HepG2 (cell line): ENCODE measurements around the gene TBX6. TPM values are rescaled to one million over a fixed set of nuclear protein-coding genes. Genes with fewer than 3 reads are reported as not detected.
A peak's percentile ranks its signal among the peaks of the same experiment; 100 is the strongest.

Experiments
- DNMT1 ChIP-seq: sonication (generic); formaldehyde crosslinking; IDR thresholded peaks from 2 replicates; pipeline ENCODE4 v1.5.1; 2020; ENCODE audit warnings: mild to moderate bottlenecking, missing genetic modification reagents
- ELF4 ChIP-seq: sonication (generic); formaldehyde crosslinking; IDR thresholded peaks from 2 replicates; pipeline ENCODE4 v1.5.0; 2020; ENCODE audit warnings: missing genetic modification reagents, mild to moderate bottlenecking, moderate library complexity, borderline replicate concordance
- ESRRA ChIP-seq: sonication (generic); formaldehyde crosslinking; IDR thresholded peaks from 2 replicates; pipeline ENCODE4 v1.5.1; 2020; ENCODE audit warnings: mild to moderate bottlenecking, low read depth, missing genetic modification reagents
- KDM1A ChIP-seq: IDR thresholded peaks from 2 replicates; pipeline ENCODE4 v1.6.1; 2016; ENCODE audit warnings: missing compliant biosample characterization
- MEIS2 ChIP-seq: sonication (generic); formaldehyde crosslinking; IDR thresholded peaks from 2 replicates; pipeline ENCODE4 v1.9.0; 2021; ENCODE audit warnings: mild to moderate bottlenecking, missing genetic modification reagents
- SMAD1 ChIP-seq: sonication (generic); formaldehyde crosslinking; IDR thresholded peaks from 2 replicates; pipeline ENCODE4 v1.4.0; 2020; ENCODE audit warnings: missing genetic modification reagents, low read depth, mild to moderate bottlenecking, borderline replicate concordance
- SNAPC5 ChIP-seq: sonication (generic); formaldehyde crosslinking; IDR thresholded peaks from 2 replicates; pipeline ENCODE4 v1.8.1; 2023; ENCODE audit warnings: mild to moderate bottlenecking, missing genetic modification reagents, borderline replicate concordance
- SP5 ChIP-seq: IDR thresholded peaks from 2 replicates; pipeline ENCODE4 v1.6.1; 2016; ENCODE audit warnings: low read depth, borderline replicate concordance
- ZFP62 ChIP-seq: sonication (generic); formaldehyde crosslinking; IDR thresholded peaks from 2 replicates; pipeline ENCODE4 v1.4.0; 2020; ENCODE audit warnings: missing genetic modification reagents
- ZNF33A ChIP-seq: sonication (generic); formaldehyde crosslinking; IDR thresholded peaks from 2 replicates; pipeline ENCODE4 v1.5.1; 2020; ENCODE audit warnings: missing genetic modification reagents, mild to moderate bottlenecking, moderate library complexity, borderline replicate concordance
- ZNF446 ChIP-seq: sonication (generic); formaldehyde crosslinking; IDR thresholded peaks from 2 replicates; pipeline ENCODE4 v1.5.0; 2020; ENCODE audit warnings: mild to moderate bottlenecking, missing genetic modification reagents
- ZNF766 ChIP-seq: sonication (generic); formaldehyde crosslinking; IDR thresholded peaks from 2 replicates; pipeline ENCODE4 v1.5.0; 2020; ENCODE audit warnings: missing genetic modification reagents, borderline replicate concordance
- ZSCAN25 ChIP-seq: sonication (generic); formaldehyde crosslinking; IDR thresholded peaks from 2 replicates; pipeline ENCODE4 v1.8.0; 2022; ENCODE audit warnings: mild to moderate bottlenecking, missing genetic modification reagents
- ZSCAN29 ChIP-seq: sonication (generic); formaldehyde crosslinking; conservative IDR thresholded peaks from 2 replicates; pipeline ENCODE4 v1.4.0; 2020; ENCODE audit warnings: mild to moderate bottlenecking, missing genetic modification reagents
- polyA plus RNA-seq, 8 experiments: library from polyadenylated mRNA; depleted of rRNA in 3 of 8; stranded (reverse) in 7 of 8; unstranded in 1 of 8; fragments of >200 nt; fragmentation: Illumina TruSeq in 4 of 8; extraction: Trizol in 4 of 8; gene quantifications; 2 replicates each; pipeline versions ENCODE4 v1.2.1 to v1.2.3, GENCODE V29; 2011 to 2016; ENCODE audit warnings: low read depth in 4 of 8, missing spikeins in 1 of 8, mixed read lengths in 1 of 8; ENCODE audit not compliant: insufficient read depth in 1 of 8
- total RNA-seq, 5 experiments: library from RNA; depleted of rRNA; stranded (reverse); fragments of >200 nt; fragmentation: Illumina TruSeq; extraction: Trizol; gene quantifications; 2 replicates each; pipeline ENCODE4 v1.2.3, GENCODE V29; 2016; ENCODE audit warnings: low read depth in 1 of 5
- TF ChIP-seq, protein P1 (sequence below): sonication (generic); formaldehyde crosslinking; IDR thresholded peaks from 2 replicates; pipeline ENCODE4 v1.5.0; 2020; ENCODE audit warnings: mild to moderate bottlenecking, missing genetic modification reagents, borderline replicate concordance
- TF ChIP-seq, protein P2 (sequence below): sonication (generic); formaldehyde crosslinking; IDR thresholded peaks from 2 replicates; pipeline ENCODE4 v1.4.0; 2020; ENCODE audit warnings: mild to moderate bottlenecking, low read depth, missing genetic modification reagents
- TF ChIP-seq, protein P3 (sequence below): sonication (generic); formaldehyde crosslinking; IDR thresholded peaks from 2 replicates; pipeline ENCODE4 v1.9.0; 2021; ENCODE audit warnings: missing genetic modification reagents, borderline replicate concordance

Gene TBX6
- total and polyA plus RNA-seq, 2 of the 13 experiments (the other 11 are each of a cell fraction or from before 2014, with no cell fraction given), result 0.24 to 0.42 TPM

- TF ChIP-seq, protein P1, sequence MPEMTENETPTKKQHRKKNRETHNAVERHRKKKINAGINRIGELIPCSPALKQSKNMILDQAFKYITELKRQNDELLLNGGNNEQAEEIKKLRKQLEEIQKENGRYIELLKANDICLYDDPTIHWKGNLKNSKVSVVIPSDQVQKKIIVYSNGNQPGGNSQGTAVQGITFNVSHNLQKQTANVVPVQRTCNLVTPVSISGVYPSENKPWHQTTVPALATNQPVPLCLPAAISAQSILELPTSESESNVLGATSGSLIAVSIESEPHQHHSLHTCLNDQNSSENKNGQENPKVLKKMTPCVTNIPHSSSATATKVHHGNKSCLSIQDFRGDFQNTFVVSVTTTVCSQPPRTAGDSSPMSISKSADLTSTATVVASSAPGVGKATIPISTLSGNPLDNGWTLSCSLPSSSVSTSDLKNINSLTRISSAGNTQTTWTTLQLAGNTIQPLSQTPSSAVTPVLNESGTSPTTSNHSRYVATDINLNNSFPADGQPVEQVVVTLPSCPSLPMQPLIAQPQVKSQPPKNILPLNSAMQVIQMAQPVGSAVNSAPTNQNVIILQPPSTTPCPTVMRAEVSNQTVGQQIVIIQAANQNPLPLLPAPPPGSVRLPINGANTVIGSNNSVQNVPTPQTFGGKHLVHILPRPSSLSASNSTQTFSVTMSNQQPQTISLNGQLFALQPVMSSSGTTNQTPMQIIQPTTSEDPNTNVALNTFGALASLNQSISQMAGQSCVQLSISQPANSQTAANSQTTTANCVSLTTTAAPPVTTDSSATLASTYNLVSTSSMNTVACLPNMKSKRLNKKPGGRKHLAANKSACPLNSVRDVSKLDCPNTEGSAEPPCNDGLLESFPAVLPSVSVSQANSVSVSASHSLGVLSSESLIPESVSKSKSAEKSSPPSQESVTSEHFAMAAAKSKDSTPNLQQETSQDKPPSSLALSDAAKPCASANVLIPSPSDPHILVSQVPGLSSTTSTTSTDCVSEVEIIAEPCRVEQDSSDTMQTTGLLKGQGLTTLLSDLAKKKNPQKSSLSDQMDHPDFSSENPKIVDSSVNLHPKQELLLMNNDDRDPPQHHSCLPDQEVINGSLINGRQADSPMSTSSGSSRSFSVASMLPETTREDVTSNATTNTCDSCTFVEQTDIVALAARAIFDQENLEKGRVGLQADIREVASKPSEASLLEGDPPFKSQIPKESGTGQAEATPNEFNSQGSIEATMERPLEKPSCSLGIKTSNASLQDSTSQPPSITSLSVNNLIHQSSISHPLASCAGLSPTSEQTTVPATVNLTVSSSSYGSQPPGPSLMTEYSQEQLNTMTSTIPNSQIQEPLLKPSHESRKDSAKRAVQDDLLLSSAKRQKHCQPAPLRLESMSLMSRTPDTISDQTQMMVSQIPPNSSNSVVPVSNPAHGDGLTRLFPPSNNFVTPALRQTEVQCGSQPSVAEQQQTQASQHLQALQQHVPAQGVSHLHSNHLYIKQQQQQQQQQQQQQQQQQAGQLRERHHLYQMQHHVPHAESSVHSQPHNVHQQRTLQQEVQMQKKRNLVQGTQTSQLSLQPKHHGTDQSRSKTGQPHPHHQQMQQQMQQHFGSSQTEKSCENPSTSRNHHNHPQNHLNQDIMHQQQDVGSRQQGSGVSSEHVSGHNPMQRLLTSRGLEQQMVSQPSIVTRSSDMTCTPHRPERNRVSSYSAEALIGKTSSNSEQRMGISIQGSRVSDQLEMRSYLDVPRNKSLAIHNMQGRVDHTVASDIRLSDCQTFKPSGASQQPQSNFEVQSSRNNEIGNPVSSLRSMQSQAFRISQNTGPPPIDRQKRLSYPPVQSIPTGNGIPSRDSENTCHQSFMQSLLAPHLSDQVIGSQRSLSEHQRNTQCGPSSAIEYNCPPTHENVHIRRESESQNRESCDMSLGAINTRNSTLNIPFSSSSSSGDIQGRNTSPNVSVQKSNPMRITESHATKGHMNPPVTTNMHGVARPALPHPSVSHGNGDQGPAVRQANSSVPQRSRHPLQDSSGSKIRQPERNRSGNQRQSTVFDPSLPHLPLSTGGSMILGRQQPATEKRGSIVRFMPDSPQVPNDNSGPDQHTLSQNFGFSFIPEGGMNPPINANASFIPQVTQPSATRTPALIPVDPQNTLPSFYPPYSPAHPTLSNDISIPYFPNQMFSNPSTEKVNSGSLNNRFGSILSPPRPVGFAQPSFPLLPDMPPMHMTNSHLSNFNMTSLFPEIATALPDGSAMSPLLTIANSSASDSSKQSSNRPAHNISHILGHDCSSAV, result peak; percentile 64; the same call in 1 of the 2 replicates
- TF ChIP-seq ESRRA (CRISPR knock-in tag), result no peak
- peak; percentile 21; the same call in 1 of the 2 replicates for TF ChIP-seq ZNF766 (CRISPR knock-in tag)
- TF ChIP-seq ZFP62 (CRISPR knock-in tag), result no peak
- TF ChIP-seq, protein P2, sequence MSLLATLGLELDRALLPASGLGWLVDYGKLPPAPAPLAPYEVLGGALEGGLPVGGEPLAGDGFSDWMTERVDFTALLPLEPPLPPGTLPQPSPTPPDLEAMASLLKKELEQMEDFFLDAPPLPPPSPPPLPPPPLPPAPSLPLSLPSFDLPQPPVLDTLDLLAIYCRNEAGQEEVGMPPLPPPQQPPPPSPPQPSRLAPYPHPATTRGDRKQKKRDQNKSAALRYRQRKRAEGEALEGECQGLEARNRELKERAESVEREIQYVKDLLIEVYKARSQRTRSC, result no peak
- no peak for TF ChIP-seq KDM1A
- peak; percentile 89 for TF ChIP-seq ZNF446 (CRISPR knock-in tag)
- peak; percentile 98 for TF ChIP-seq ELF4 (CRISPR knock-in tag)
- TF ChIP-seq DNMT1 (CRISPR knock-in tag), result no peak; the same call in 1 of the 2 replicates
- peak; percentile 89 for TF ChIP-seq ZSCAN25
- TF ChIP-seq, protein P3, sequence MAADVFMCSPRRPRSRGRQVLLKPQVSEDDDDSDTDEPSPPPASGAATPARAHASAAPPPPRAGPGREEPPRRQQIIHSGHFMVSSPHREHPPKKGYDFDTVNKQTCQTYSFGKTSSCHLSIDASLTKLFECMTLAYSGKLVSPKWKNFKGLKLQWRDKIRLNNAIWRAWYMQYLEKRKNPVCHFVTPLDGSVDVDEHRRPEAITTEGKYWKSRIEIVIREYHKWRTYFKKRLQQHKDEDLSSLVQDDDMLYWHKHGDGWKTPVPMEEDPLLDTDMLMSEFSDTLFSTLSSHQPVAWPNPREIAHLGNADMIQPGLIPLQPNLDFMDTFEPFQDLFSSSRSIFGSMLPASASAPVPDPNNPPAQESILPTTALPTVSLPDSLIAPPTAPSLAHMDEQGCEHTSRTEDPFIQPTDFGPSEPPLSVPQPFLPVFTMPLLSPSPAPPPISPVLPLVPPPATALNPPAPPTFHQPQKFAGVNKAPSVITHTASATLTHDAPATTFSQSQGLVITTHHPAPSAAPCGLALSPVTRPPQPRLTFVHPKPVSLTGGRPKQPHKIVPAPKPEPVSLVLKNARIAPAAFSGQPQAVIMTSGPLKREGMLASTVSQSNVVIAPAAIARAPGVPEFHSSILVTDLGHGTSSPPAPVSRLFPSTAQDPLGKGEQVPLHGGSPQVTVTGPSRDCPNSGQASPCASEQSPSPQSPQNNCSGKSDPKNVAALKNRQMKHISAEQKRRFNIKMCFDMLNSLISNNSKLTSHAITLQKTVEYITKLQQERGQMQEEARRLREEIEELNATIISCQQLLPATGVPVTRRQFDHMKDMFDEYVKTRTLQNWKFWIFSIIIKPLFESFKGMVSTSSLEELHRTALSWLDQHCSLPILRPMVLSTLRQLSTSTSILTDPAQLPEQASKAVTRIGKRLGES (CRISPR knock-in tag), result no peak
- no peak for TF ChIP-seq ZSCAN29 (CRISPR knock-in tag)
- no peak for TF ChIP-seq SMAD1
- no peak for TF ChIP-seq SP5
- TF ChIP-seq ZNF33A (CRISPR knock-in tag), result no peak; the same call in 1 of the 2 replicates
- peak; percentile 59 for TF ChIP-seq MEIS2 (CRISPR knock-in tag)
- peak; percentile 81; the same call in 1 of the 2 replicates for TF ChIP-seq SNAPC5 (CRISPR knock-in tag)
Measured at GRCh38 chr16:30075503-30076275, 16.0 kb downstream of the TBX6 start, which contains the start of gene PPP4C (continued).
